CD4-positive, alpha-beta T cell (primary cell): Measurements from ENCODE around the gene RBP3. TPM values are rescaled to one million over a fixed set of nuclear protein-coding genes. Genes with fewer than 3 reads are reported as not detected.
A peak's percentile ranks its signal among the peaks of the same experiment; 100 is the strongest.

Experiments used
- ATAC-seq: fragments of 200-7000 bp; cut with Tn5 transposase; one replicate; pipeline ENCODE4 v1.10.0; 2022; ENCODE audit warnings: mild to moderate bottlenecking; ENCODE audit not compliant: poor library complexity
- CTCF ChIA-PET: fragments of 350-600 bp; sonication (Branson Sonifier 250); formaldehyde crosslinking; loops from one replicate; lab custom pipeline; 2021; ENCODE audit warnings: antibody characterized with exemption, inconsistent platforms; lab: Charles Lee
- POLR2A ChIA-PET: fragments of 350-600 bp; sonication (Branson Sonifier 250); formaldehyde crosslinking; loops from one replicate; lab custom pipeline; 2021; ENCODE audit warnings: antibody characterized with exemption, inconsistent platforms; lab: Charles Lee
- DNase-seq, 14 experiments: peaks; one replicate each; pipeline ENCODE4 v3.0.0-alpha.2; 2013 to 2020; ENCODE audit warnings: mixed read lengths in 2 of 14
- H3K27ac ChIP-seq, 2 donors: one replicate each; pipeline versions ENCODE4 v1.5.1 to v1.7.0; 2013; ENCODE audit warnings: low read length in 2 of 2, low read depth in 1 of 2, mild to moderate bottlenecking in 1 of 2
- H3K27me3 ChIP-seq, 2 experiments: 1 replicate in 1 of 2; 2 replicates in 1 of 2; pipeline versions ENCODE4 v1.6.1 to v1.7.0; 2013; ENCODE audit warnings: low read length in 2 of 2, control low read depth in 1 of 2, mild to moderate bottlenecking in 1 of 2, moderate library complexity in 1 of 2; ENCODE audit not compliant: insufficient read depth in 2 of 2, control insufficient read depth in 1 of 2
- H3K36me3 ChIP-seq: one replicate; pipeline ENCODE4 v1.6.1; 2013; ENCODE audit warnings: low read length, control low read depth; ENCODE audit not compliant: insufficient read depth
- H3K4me1 ChIP-seq: one replicate; pipeline ENCODE4 v1.6.1; 2013; ENCODE audit warnings: low read length, control low read depth; ENCODE audit not compliant: insufficient read depth
- H3K4me3 ChIP-seq: one replicate; pipeline ENCODE4 v1.5.1; 2013; ENCODE audit warnings: mild to moderate bottlenecking, low read length, moderate library complexity
- H3K9me3 ChIP-seq, 2 experiments: 1 replicate in 1 of 2; 2 replicates in 1 of 2; pipeline versions ENCODE4 v1.6.1 to v1.7.0; 2013; ENCODE audit warnings: low read length in 2 of 2, mild to moderate bottlenecking in 2 of 2, control low read depth in 1 of 2, moderate library complexity in 1 of 2; ENCODE audit not compliant: control insufficient read depth in 1 of 2, insufficient read depth in 1 of 2
- H3K27ac Mint-ChIP-seq: one replicate; pipeline ENCODE4 v1.8.0; 2020; ENCODE audit warnings: mixed read lengths
- H3K27me3 Mint-ChIP-seq: one replicate; pipeline ENCODE4 v1.8.0; 2021; ENCODE audit warnings: mixed read lengths
- H3K36me3 Mint-ChIP-seq: one replicate; pipeline ENCODE4 v1.8.0; 2021; ENCODE audit warnings: low read depth, mixed read lengths
- H3K4me1 Mint-ChIP-seq: one replicate; pipeline ENCODE4 v1.8.0; 2021; ENCODE audit warnings: low read depth, mixed read lengths
- H3K4me3 Mint-ChIP-seq: one replicate; pipeline ENCODE4 v1.8.0; 2020; ENCODE audit warnings: mild to moderate bottlenecking, mixed read lengths
- H3K9me3 Mint-ChIP-seq: one replicate; pipeline ENCODE4 v1.8.0; 2020; ENCODE audit warnings: mixed read lengths
- CTCF ChIP-seq: fragments of 200-600 bp; IDR thresholded peaks from one replicate; pipeline ENCODE4 v1.8.0; 2022; ENCODE audit warnings: antibody characterized with exemption, mild to moderate bottlenecking
- intact Hi-C, 2 experiments: fragments of 100-400 bp; cut with DNase I in 1 of 2; cut with micrococcal nuclease in 1 of 2; formaldehyde crosslinking; loops; one replicate each; pipeline versions ENCODE4 v1.15.1 to v1.9.0; 2023 to 2025; cut with DNase I, micrococcal nuclease
- total RNA-seq, 174 experiments: library from RNA in 2 of 174; stranded (reverse) in 2 of 174; gene quantifications; one replicate each; pipeline ENCODE4 v1.2.3 and lab custom pipeline; 2021 to 2026

Gene RBP3
- total RNA-seq, 2 experiments from 2014 or later = not detected

DNA sequence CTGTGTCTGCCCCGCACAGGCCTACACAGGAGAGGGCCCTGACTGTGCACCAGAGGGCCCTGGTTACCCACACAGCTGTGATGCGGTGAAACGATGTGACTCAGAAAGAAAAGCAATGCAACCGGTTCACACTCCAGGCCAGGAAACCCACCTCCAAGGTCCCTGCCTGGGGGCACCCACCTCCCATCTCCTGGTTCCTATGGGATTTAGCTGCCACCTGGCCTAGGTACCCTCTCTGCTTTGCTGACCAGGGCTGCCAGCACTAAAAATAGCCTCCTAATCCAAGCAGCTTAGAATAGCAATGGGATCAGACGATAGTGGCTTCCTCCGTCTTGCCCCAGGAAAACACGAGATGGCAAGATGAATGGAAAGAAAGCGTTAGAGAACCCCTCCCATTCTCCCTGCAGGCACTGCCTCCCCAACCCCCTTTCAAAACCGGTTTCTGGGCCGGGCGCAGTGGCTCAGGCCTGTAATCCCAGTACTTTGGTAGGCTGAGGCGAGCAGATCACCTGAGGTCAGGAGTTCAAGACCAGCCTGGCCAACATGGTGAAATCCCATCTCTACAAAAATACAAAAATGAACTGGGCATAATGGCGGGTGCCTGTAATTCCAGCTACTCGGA lies 12.4 kb downstream of the RBP3 start:
- Histone ChIP-seq H3K4me3 (no peak overlapping the region), H3K27ac (no peak overlapping the region), H3K27me3 (no peaks in the 10 kb centered on the region), H3K36me3 (no peaks in the 10 kb centered on the region), H3K4me1 (no peaks in the 10 kb centered on the region), H3K9me3 (no peaks in the 10 kb centered on the region)
- Mint-ChIP-seq H3K36me3 (no peaks in the 10 kb centered on the region), H3K4me3 (no peak overlapping the region), H3K4me1 (no peaks in the 10 kb centered on the region), H3K27me3 (no peaks in the 10 kb centered on the region), H3K27ac (no peak overlapping the region), H3K9me3 (no peaks in the 10 kb centered on the region)
- intact Hi-C loops = no loop called here
- ATAC-seq = no peak
- ChIA-PET POLR2A (no interaction called here), CTCF (no interaction called here)
- DNase-seq = peak in 1 of 14 experiments; percentile 10
- TF ChIP-seq CTCF = no peak

DNA sequence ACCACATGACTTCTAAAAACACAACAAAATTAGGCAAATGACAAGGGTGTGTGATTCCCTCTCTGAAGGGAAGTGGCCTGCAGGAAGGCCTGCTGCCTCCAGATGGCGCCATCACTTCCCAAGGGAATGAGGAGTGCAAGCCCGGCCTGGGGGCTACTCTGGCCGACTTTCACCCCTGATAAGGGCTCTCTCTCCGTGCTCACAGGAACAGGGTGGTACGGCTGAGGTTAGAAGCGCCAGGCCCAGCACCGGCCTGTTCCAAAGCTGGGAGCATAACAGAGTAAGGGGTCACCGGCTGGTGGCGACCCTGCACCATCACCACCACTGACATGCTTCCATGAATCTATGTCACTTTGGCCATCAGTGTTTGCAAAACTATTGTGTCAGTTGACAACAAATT lies 13.1 kb downstream of the RBP3 start:
- intact Hi-C loops = no loop called here
- H3K27ac Mint-ChIP-seq = no peak overlapping the region
- ChIA-PET CTCF (interaction anchor here (1.5 kb wide), 2 partner anchors 8 to 21 kb away, joined by 3 to 6 read pairs; no protein-coding TSS in a partner anchor), POLR2A (no interaction called here)
- no peaks in the 10 kb centered on the region for H3K36me3 ChIP-seq
- H3K36me3 Mint-ChIP-seq = no peaks in the 10 kb centered on the region
- no peaks in the 10 kb centered on the region for H3K4me1 ChIP-seq
- no peak overlapping the region for H3K27ac ChIP-seq
- H3K9me3 Mint-ChIP-seq = no peaks in the 10 kb centered on the region
- no peaks in the 10 kb centered on the region for H3K27me3 ChIP-seq
- ATAC-seq = no peak
- DNase-seq = peak in 2 of 14 experiments; percentile 15 to 23
- no peak overlapping the region for H3K4me3 Mint-ChIP-seq
- no peaks in the 10 kb centered on the region for H3K4me1 Mint-ChIP-seq
- TF ChIP-seq CTCF = no peak
- no peaks in the 10 kb centered on the region for H3K9me3 ChIP-seq
- no peak overlapping the region for H3K4me3 ChIP-seq
- no peaks in the 10 kb centered on the region for H3K27me3 Mint-ChIP-seq

- H3K27ac ChIP-seq = no peak overlapping the region
- no peaks in the 10 kb centered on the region for H3K9me3 Mint-ChIP-seq
- peak in 1 of 14 experiments; percentile 4 for DNase-seq
- no peak for ATAC-seq
- no peaks in the 10 kb centered on the region for H3K36me3 Mint-ChIP-seq
- ChIA-PET CTCF (interaction anchor here (1.5 kb wide), 2 partner anchors 9 to 22 kb away, joined by 3 to 6 read pairs; no protein-coding TSS in a partner anchor), POLR2A (no interaction called here)
- no peak for TF ChIP-seq CTCF
- no peaks in the 10 kb centered on the region for H3K4me1 Mint-ChIP-seq
- no peaks in the 10 kb centered on the region for H3K27me3 ChIP-seq
- no peaks in the 10 kb centered on the region for H3K27me3 Mint-ChIP-seq
- H3K4me3 Mint-ChIP-seq = no peak overlapping the region
- H3K4me3 ChIP-seq = no peak overlapping the region
- H3K36me3 ChIP-seq = no peaks in the 10 kb centered on the region
- H3K9me3 ChIP-seq = no peaks in the 10 kb centered on the region
- H3K27ac Mint-ChIP-seq = no peak overlapping the region
- H3K4me1 ChIP-seq = no peaks in the 10 kb centered on the region
- intact Hi-C loops = no loop called here
Observed at GRCh38 chr10:47362199-47362598, 14.0 kb downstream of the RBP3 start.
